GM10847 (cell line): Measurements from ENCODE around the gene MINDY3.

Experiments
- POLR2A ChIP-seq: IDR thresholded peaks from 2 replicates; pipeline ENCODE4 v1.6.1; 2011; ENCODE audit not compliant: insufficient read length; ENCODE audit errors: extremely low read depth

MINDY3 gene

GRCh38 chr10:15824498-15824897 lies 35.8 kb downstream of the MINDY3 start:
- TF ChIP-seq POLR2A, result no peak

GRCh38 chr10:15822131-15822530 lies 38.2 kb downstream of the MINDY3 start:
- TF ChIP-seq POLR2A, result no peak

GRCh38 chr10:15821046-15821683 lies 39.1 kb downstream of the MINDY3 start:
- TF ChIP-seq POLR2A, result no peak

GRCh38 chr10:15817409-15818046 lies 42.8 kb downstream of the MINDY3 start:
- no peak for TF ChIP-seq POLR2A

GRCh38 chr10:15815242-15815885 lies 44.9 kb downstream of the MINDY3 start:
- TF ChIP-seq POLR2A, result no peak

GRCh38 chr10:15814565-15814964 lies 45.7 kb downstream of the MINDY3 start:
- no peak for TF ChIP-seq POLR2A

GRCh38 chr10:15813415-15813814 lies 46.9 kb downstream of the MINDY3 start:
- TF ChIP-seq POLR2A, result no peak

- no peak for TF ChIP-seq POLR2A
These were observed 50.9 kb downstream of the MINDY3 start for GRCh38 chr10:15809450-15809849.

GRCh38 chr10:15808204-15808797 lies 52.0 kb downstream of the MINDY3 start:
- no peak for TF ChIP-seq POLR2A

- no peak for TF ChIP-seq POLR2A
These were observed 54.8 kb downstream of the MINDY3 start for GRCh38 chr10:15805395-15806058.

GRCh38 chr10:15804109-15804508 lies 56.2 kb downstream of the MINDY3 start:
- TF ChIP-seq POLR2A, result no peak

- TF ChIP-seq POLR2A, result no peak
These were observed 57.8 kb downstream of the MINDY3 start for GRCh38 chr10:15802375-15802949.

- no peak for TF ChIP-seq POLR2A
These were observed 58.7 kb downstream of the MINDY3 start for GRCh38 chr10:15801641-15802040.

- no peak for TF ChIP-seq POLR2A
These were observed 59.2 kb downstream of the MINDY3 start for GRCh38 chr10:15801147-15801546.

- no peak for TF ChIP-seq POLR2A
These were observed 63.0 kb downstream of the MINDY3 start for GRCh38 chr10:15797346-15797745.

GRCh38 chr10:15796762-15797161 lies 63.5 kb downstream of the MINDY3 start:
- TF ChIP-seq POLR2A, result no peak
